Upper lobe of left lung (tissue), 6 donors: ENCODE measurements around the gene RAB24. TPM values are rescaled to one million over a fixed set of nuclear protein-coding genes. Genes with fewer than 3 reads are reported as not detected.

ENCODE experiments used
- ATAC-seq, 2 donors: fragments of 200-7000 bp; cut with Tn5 transposase; one replicate each; pipeline ENCODE4 v1.9.1; 2022; ENCODE audit warnings: mild to moderate bottlenecking in 2 of 2, moderate library complexity in 2 of 2; ENCODE audit not compliant: low FRiP score in 2 of 2
- DNase-seq, 2 donors: peaks; one replicate each; pipeline ENCODE4 v3.0.0-alpha.2; 2019 to 2020
- H3K27ac ChIP-seq, 4 donors: fragments of 200-600 bp; sonication (generic); one replicate each; pipeline ENCODE4 v1.5.1; 2016 to 2019
- H3K27me3 ChIP-seq, 4 donors: fragments of 200-600 bp; sonication (generic); one replicate each; pipeline ENCODE4 v1.5.1; 2017 to 2019
- H3K36me3 ChIP-seq, 4 donors: fragments of 200-600 bp; sonication (generic); one replicate each; pipeline ENCODE4 v1.5.1; 2016 to 2019
- H3K4me1 ChIP-seq, 4 donors: fragments of 200-600 bp; sonication (generic); one replicate each; pipeline ENCODE4 v1.5.1; 2018 to 2019
- H3K4me3 ChIP-seq, 4 donors: fragments of 200-600 bp; sonication (generic); one replicate each; pipeline ENCODE4 v1.5.1; 2017 to 2019; ENCODE audit warnings: mild to moderate bottlenecking in 2 of 4, moderate library complexity in 1 of 4
- H3K9me3 ChIP-seq, 4 donors: fragments of 200-600 bp; sonication (generic); one replicate each; pipeline ENCODE4 v1.5.1; 2018 to 2019
- CTCF ChIP-seq, 6 experiments: fragments of 450-650 bp in 4 of 6; fragments of 200-600 bp in 2 of 6; sonication (generic) in 2 of 6; IDR thresholded peaks; one replicate each; pipeline ENCODE4 v1.5.1; 2016 to 2019; ENCODE audit warnings: antibody characterized with exemption in 6 of 6
- EP300 ChIP-seq, 4 donors: sonication (generic); formaldehyde crosslinking; IDR thresholded peaks; one replicate each; pipeline ENCODE4 v1.5.1; 2017; ENCODE audit warnings: antibody characterized with exemption in 4 of 4, control low read depth in 2 of 4
- POLR2A ChIP-seq, 4 donors: fragments of 450-650 bp; IDR thresholded peaks; one replicate each; pipeline ENCODE4 v1.5.1; 2016 to 2017; ENCODE audit warnings: antibody characterized with exemption in 4 of 4, mild to moderate bottlenecking in 2 of 4
- POLR2AphosphoS5 ChIP-seq, 2 donors: sonication (generic); formaldehyde crosslinking; IDR thresholded peaks; one replicate each; pipeline ENCODE4 v1.5.1; 2017; ENCODE audit warnings: antibody characterized with exemption in 2 of 2
- WGBS, 2 donors: methylation state at CpG; one replicate each; pipeline ENCODE4 v1.1.5; 2017 to 2018; 5-methylcytosine and 5-hydroxymethylcytosine counted together
- total RNA-seq, 6 donors: library from RNA; depleted of rRNA in 4 of 6; stranded (reverse); fragments of >200 nt in 4 of 6; gene quantifications; one replicate each; pipeline versions ENCODE4 v1.1.0 to v1.2.1, GENCODE V29; 2016 to 2021
- donor health status: DM: no; HTN: no; CAD: no; lungs with moderate emphysema.
- donor health status: DM: no; HTN: yes; CAD: no; lungs with severe emphysema.

RAB24 gene
- total RNA-seq, 6 donors from 2014 or later, result 26.8 to 92.2 (median 50.3) TPM

GRCh38 chr5:177333420-177334154 is 30.1 kb upstream of the RAB24 start:
- Histone ChIP-seq H3K4me3 (no peak overlapping the region), H3K9me3 (no peaks in the 10 kb centered on the region), H3K4me1 (no peaks in the 10 kb centered on the region), H3K27ac (no peak overlapping the region), H3K27me3 (no peaks in the 10 kb centered on the region), H3K36me3 (peaks cover 45 to 95% (median 83%) of the 10 kb centered on the region in 4 donors)
- ATAC-seq (no peak), DNase-seq (no peak)
- TF ChIP-seq POLR2AphosphoS5 (IDR thresholded peaks at IDR 0.05) (no peak), EP300 (IDR thresholded peaks at IDR 0.05) (no peak), POLR2A (IDR thresholded peaks at IDR 0.05) (no peak), CTCF (IDR thresholded peaks at IDR 0.05) (no peak)
- WGBS, 2 donors, result 91 to 93% methylated on average over 14 to 16 of the region's 16 CpGs

- DNase-seq (no peak), ATAC-seq (no peak)
- 80 to 96% methylated on average over 8 to 13 of the region's 13 CpGs for WGBS, 2 donors
- H3K27me3 ChIP-seq, result no peaks in the 10 kb centered on the region
- H3K4me1 ChIP-seq, result no peaks in the 10 kb centered on the region
- TF ChIP-seq POLR2A (IDR thresholded peaks at IDR 0.05), result no peak
- TF ChIP-seq EP300 (IDR thresholded peaks at IDR 0.05), result no peak
- no peak for TF ChIP-seq POLR2AphosphoS5 (IDR thresholded peaks at IDR 0.05)
- TF ChIP-seq CTCF (IDR thresholded peaks at IDR 0.05), result no peak
- H3K27ac ChIP-seq, result no peak overlapping the region
- H3K9me3 ChIP-seq, result no peaks in the 10 kb centered on the region
- H3K36me3 ChIP-seq, result peaks cover 41 to 91% (median 77%) of the 10 kb centered on the region in 4 donors
- no peak overlapping the region for H3K4me3 ChIP-seq
Observed at GRCh38 chr5:177332896-177333260, 29.4 kb upstream of the RAB24 start.

- Histone ChIP-seq H3K9me3 (no peaks in the 10 kb centered on the region), H3K27ac (no peak overlapping the region), H3K36me3 (peaks cover 40 to 85% (median 71%) of the 10 kb centered on the region in 4 donors), H3K4me3 (no peak overlapping the region), H3K4me1 (peaks cover 0 to 3% (median under 1%) of the 10 kb centered on the region in 4 donors), H3K27me3 (no peaks in the 10 kb centered on the region)
- TF ChIP-seq CTCF (IDR thresholded peaks at IDR 0.05) (no peak), EP300 (IDR thresholded peaks at IDR 0.05) (no peak), POLR2AphosphoS5 (IDR thresholded peaks at IDR 0.05) (no peak), POLR2A (IDR thresholded peaks at IDR 0.05) (no peak)
- DNase-seq (peak in 1 of 2 donors; percentile 67), ATAC-seq (no peak)
- WGBS, 2 donors, result 90% methylated on average over 19 to 34 of the region's 35 CpGs
Observed at GRCh38 chr5:177332031-177332895, 28.7 kb upstream of the RAB24 start.

GRCh38 chr5:177330991-177331842 is 27.7 kb upstream of the RAB24 start:
- Histone ChIP-seq H3K4me1 (peaks cover 0 to 7% (median 2%) of the 10 kb centered on the region in 4 donors), H3K4me3 (no peak overlapping the region), H3K36me3 (peaks cover 30 to 75% (median 61%) of the 10 kb centered on the region in 4 donors), H3K27ac (no peak overlapping the region), H3K9me3 (no peaks in the 10 kb centered on the region), H3K27me3 (no peaks in the 10 kb centered on the region)
- ATAC-seq, result no peak
- no peak for TF ChIP-seq EP300 (IDR thresholded peaks at IDR 0.05)
- 78 to 85% methylated on average over 15 to 27 of the region's 27 CpGs for WGBS, 2 donors
- no peak for DNase-seq
